ENCODE measurements around the gene XRCC2.
"Not testable (repeated sequence)": the region's sequence is repeated elsewhere in the genome, so short reads cannot be mapped to it uniquely, and the experiment has no call there.

The XRCC2 gene

DNA sequence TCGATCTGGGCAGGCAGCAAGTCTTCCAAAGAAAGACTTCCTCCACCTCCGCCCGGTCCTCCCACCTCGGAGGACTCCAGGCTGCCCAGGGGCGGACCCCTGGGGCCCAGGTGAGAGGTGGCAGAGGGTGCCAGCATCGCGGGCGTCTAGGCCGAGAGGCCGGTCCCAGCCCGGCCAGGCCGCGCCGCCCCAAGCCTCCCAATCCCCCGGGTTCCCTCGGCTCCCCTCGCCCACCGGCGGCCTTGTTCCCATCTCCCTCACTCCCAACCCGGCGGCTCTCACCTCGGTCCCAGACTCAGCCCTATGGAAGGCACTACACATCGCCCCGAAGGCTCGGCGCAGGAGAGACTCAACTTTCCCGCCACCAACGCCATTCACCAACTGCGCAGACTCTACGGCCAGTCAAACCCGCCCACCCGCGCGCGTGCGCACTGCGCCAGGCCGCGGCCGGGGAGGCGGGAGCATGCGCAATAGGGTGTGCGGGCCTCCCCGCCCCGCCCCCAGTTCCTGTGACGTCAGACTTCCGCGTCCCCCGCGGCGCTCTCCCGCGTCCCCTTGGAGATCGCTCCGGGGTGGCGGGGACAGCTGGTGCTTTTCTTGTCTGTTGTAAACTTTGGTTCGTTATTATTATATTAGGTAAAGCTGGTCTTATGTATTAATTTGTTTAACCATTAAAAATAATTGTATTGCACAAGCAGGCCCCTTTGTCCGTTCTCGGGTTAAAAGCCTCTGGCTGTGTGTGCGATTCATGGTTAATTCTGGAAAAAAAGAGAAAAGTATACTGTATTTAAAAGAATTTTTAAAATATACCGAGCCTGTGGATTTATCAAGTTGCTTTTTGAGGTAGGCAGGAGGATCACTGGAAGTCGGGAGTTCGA is at the start of gene XRCC2:
Gene XRCC2, minus strand, starts transcription at position 383 of the 878 bp plus-strand sequence. Its CDS starts 62 bp downstream, at position 321.
- H3K36me3 ChIP-seq (ENCODE audit: control insufficient read depth in 5 of 5, insufficient read depth in 5 of 5, low read length in 5 of 5): no peaks in the 10 kb centered on the region
- peak within 1 kb of the TSS; percentile 81 for H3K27ac ChIP-seq (ENCODE audit: low read depth, low read length)
- H3K27me3 ChIP-seq (ENCODE audit: control insufficient read depth in 5 of 5, insufficient read depth in 4 of 5, low read length in 5 of 5): no peaks in the 10 kb centered on the region
- H3K9ac ChIP-seq (ENCODE audit: low read length in 5 of 5): peak within 1 kb of the TSS in 4 of 5 donors; percentile 76 to 92 (median 88)
- no peaks in the 10 kb centered on the region for H3K9me3 ChIP-seq (ENCODE audit: control insufficient read depth in 5 of 5, low read length in 5 of 5)
- H3K4me3 ChIP-seq (ENCODE audit: low read depth in 1 of 5, low read length in 5 of 5): peak within 1 kb of the TSS; percentile 69 to 87 (median 82)
- peaks cover 0 to 15% (median 11%) of the 10 kb centered on the region in 5 donors for H3K4me1 ChIP-seq (ENCODE audit: control insufficient read depth in 5 of 5, insufficient read depth in 5 of 5, low read length in 5 of 5)

GRCh38 chr7:152723364-152723763 is 47.4 kb upstream of the XRCC2 start:
- Histone ChIP-seq H3K27ac (ENCODE audit: low read depth, low read length) (no peak overlapping the region), H3K9ac (ENCODE audit: low read length in 5 of 5) (no peak overlapping the region), H3K36me3 (ENCODE audit: control insufficient read depth in 5 of 5, insufficient read depth in 5 of 5, low read length in 5 of 5) (no peaks in the 10 kb centered on the region), H3K4me3 (ENCODE audit: low read depth in 1 of 5, low read length in 5 of 5) (no peak overlapping the region), H3K27me3 (ENCODE audit: control insufficient read depth in 5 of 5, insufficient read depth in 4 of 5, low read length in 5 of 5) (no peaks in the 10 kb centered on the region), H3K4me1 (ENCODE audit: control insufficient read depth in 5 of 5, insufficient read depth in 5 of 5, low read length in 5 of 5) (no peaks in the 10 kb centered on the region), H3K9me3 (ENCODE audit: control insufficient read depth in 5 of 5, low read length in 5 of 5) (no peaks in the 10 kb centered on the region)

- H3K27me3 ChIP-seq (ENCODE audit: control insufficient read depth in 5 of 5, insufficient read depth in 4 of 5, low read length in 5 of 5); H3K27ac ChIP-seq (ENCODE audit: low read depth, low read length); H3K4me1 ChIP-seq (ENCODE audit: control insufficient read depth in 5 of 5, insufficient read depth in 5 of 5, low read length in 5 of 5); H3K9me3 ChIP-seq (ENCODE audit: control insufficient read depth in 5 of 5, low read length in 5 of 5); H3K9ac ChIP-seq (ENCODE audit: low read length in 5 of 5); H3K4me3 ChIP-seq (ENCODE audit: low read depth in 1 of 5, low read length in 5 of 5); H3K36me3 ChIP-seq (ENCODE audit: control insufficient read depth in 5 of 5, insufficient read depth in 5 of 5, low read length in 5 of 5): not testable (repeated sequence)
These were observed 36.6 kb upstream of the XRCC2 start for GRCh38 chr7:152712412-152713042.

- no peak overlapping the region for H3K9ac ChIP-seq (ENCODE audit: low read length in 5 of 5)
- no peak overlapping the region for H3K27ac ChIP-seq (ENCODE audit: low read depth, low read length)
- H3K4me3 ChIP-seq (ENCODE audit: low read depth in 1 of 5, low read length in 5 of 5): peak overlapping the region in 1 of 5 donors; percentile 19
- no peaks in the 10 kb centered on the region for H3K27me3 ChIP-seq (ENCODE audit: control insufficient read depth in 5 of 5, insufficient read depth in 4 of 5, low read length in 5 of 5)
- H3K36me3 ChIP-seq (ENCODE audit: control insufficient read depth in 5 of 5, insufficient read depth in 5 of 5, low read length in 5 of 5): no peaks in the 10 kb centered on the region
- H3K4me1 ChIP-seq (ENCODE audit: control insufficient read depth in 5 of 5, insufficient read depth in 5 of 5, low read length in 5 of 5): peaks cover 0 to 13% (median 0%) of the 10 kb centered on the region in 5 donors
- H3K9me3 ChIP-seq (ENCODE audit: control insufficient read depth in 5 of 5, low read length in 5 of 5): no peaks in the 10 kb centered on the region
These were observed 35.6 kb upstream of the XRCC2 start for GRCh38 chr7:152711444-152711944.

DNA sequence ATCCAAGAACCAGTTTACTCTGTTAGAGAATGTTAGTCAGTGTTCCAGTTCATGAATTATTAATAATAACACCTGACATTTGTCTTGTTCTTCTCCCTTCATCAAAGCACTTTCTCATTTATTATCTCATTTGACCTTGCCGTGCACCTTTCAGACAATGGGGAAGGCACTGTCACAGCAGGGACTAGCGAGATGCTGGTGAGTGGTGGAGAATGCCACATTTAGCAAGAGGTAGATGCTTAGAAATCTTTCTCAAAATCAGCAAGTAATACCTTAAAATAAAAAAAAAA is 34.2 kb upstream of the XRCC2 start:
- Histone ChIP-seq H3K36me3 (ENCODE audit: control insufficient read depth in 5 of 5, insufficient read depth in 5 of 5, low read length in 5 of 5) (no peaks in the 10 kb centered on the region), H3K4me1 (ENCODE audit: control insufficient read depth in 5 of 5, insufficient read depth in 5 of 5, low read length in 5 of 5) (peaks cover 0 to 16% (median 0%) of the 10 kb centered on the region in 5 donors), H3K9me3 (ENCODE audit: control insufficient read depth in 5 of 5, low read length in 5 of 5) (peaks cover 0 to 5% (median 3%) of the 10 kb centered on the region in 5 donors), H3K27me3 (ENCODE audit: control insufficient read depth in 5 of 5, insufficient read depth in 4 of 5, low read length in 5 of 5) (no peaks in the 10 kb centered on the region), H3K4me3 (ENCODE audit: low read depth in 1 of 5, low read length in 5 of 5) (no peak overlapping the region), H3K27ac (ENCODE audit: low read depth, low read length) (no peak overlapping the region), H3K9ac (ENCODE audit: low read length in 5 of 5) (no peak overlapping the region)

GRCh38 chr7:152709287-152710152 is 33.6 kb upstream of the XRCC2 start:
- peaks cover 0 to 16% (median 0%) of the 10 kb centered on the region in 5 donors for H3K4me1 ChIP-seq (ENCODE audit: control insufficient read depth in 5 of 5, insufficient read depth in 5 of 5, low read length in 5 of 5)
- no peak overlapping the region for H3K27ac ChIP-seq (ENCODE audit: low read depth, low read length)
- no peak overlapping the region for H3K9ac ChIP-seq (ENCODE audit: low read length in 5 of 5)
- H3K27me3 ChIP-seq (ENCODE audit: control insufficient read depth in 5 of 5, insufficient read depth in 4 of 5, low read length in 5 of 5): no peaks in the 10 kb centered on the region
- H3K36me3 ChIP-seq (ENCODE audit: control insufficient read depth in 5 of 5, insufficient read depth in 5 of 5, low read length in 5 of 5): no peaks in the 10 kb centered on the region
- H3K9me3 ChIP-seq (ENCODE audit: control insufficient read depth in 5 of 5, low read length in 5 of 5): peaks cover 0 to 11% (median 9%) of the 10 kb centered on the region in 5 donors
- no peak overlapping the region for H3K4me3 ChIP-seq (ENCODE audit: low read depth in 1 of 5, low read length in 5 of 5)

- peaks cover 0 to 11% (median 2%) of the 10 kb centered on the region in 5 donors for H3K4me1 ChIP-seq (ENCODE audit: control insufficient read depth in 5 of 5, insufficient read depth in 5 of 5, low read length in 5 of 5)
- no peak overlapping the region for H3K9ac ChIP-seq (ENCODE audit: low read length in 5 of 5)
- H3K27ac ChIP-seq (ENCODE audit: low read depth, low read length): no peak overlapping the region
- no peaks in the 10 kb centered on the region for H3K27me3 ChIP-seq (ENCODE audit: control insufficient read depth in 5 of 5, insufficient read depth in 4 of 5, low read length in 5 of 5)
- H3K36me3 ChIP-seq (ENCODE audit: control insufficient read depth in 5 of 5, insufficient read depth in 5 of 5, low read length in 5 of 5): no peaks in the 10 kb centered on the region
- H3K4me3 ChIP-seq (ENCODE audit: low read depth in 1 of 5, low read length in 5 of 5): no peak overlapping the region
- H3K9me3 ChIP-seq (ENCODE audit: control insufficient read depth in 5 of 5, low read length in 5 of 5): peaks cover 0 to 12% (median 10%) of the 10 kb centered on the region in 5 donors
These were observed 28.9 kb upstream of the XRCC2 start for GRCh38 chr7:152704796-152705384.

DNA sequence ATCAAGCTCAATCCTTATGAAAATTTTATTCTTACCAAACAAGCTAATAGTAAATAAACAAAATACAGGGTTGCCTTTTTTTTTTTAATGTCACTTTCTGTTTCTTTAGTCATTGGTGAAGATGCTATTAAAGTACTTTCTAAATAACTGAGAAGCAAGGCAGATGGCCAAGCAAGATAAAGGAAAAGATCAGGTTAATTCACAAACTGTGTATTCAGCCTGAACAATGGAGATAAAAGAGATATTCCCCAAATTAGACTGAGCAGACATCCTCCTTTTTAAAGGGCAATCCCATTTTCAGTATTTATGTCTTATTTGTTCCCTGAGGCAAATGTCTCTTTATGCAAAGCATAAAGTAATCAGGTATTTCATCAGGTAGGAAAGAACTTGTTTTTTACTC is 23.1 kb upstream of the XRCC2 start:
- no peak overlapping the region for H3K4me3 ChIP-seq (ENCODE audit: low read depth in 1 of 5, low read length in 5 of 5)
- H3K9ac ChIP-seq (ENCODE audit: low read length in 5 of 5): no peak overlapping the region
- H3K27me3 ChIP-seq (ENCODE audit: control insufficient read depth in 5 of 5, insufficient read depth in 4 of 5, low read length in 5 of 5): no peaks in the 10 kb centered on the region
- H3K27ac ChIP-seq (ENCODE audit: low read depth, low read length): no peak overlapping the region
- peaks cover 0 to 9% (median 7%) of the 10 kb centered on the region in 5 donors for H3K4me1 ChIP-seq (ENCODE audit: control insufficient read depth in 5 of 5, insufficient read depth in 5 of 5, low read length in 5 of 5)
- H3K36me3 ChIP-seq (ENCODE audit: control insufficient read depth in 5 of 5, insufficient read depth in 5 of 5, low read length in 5 of 5): no peaks in the 10 kb centered on the region
- H3K9me3 ChIP-seq (ENCODE audit: control insufficient read depth in 5 of 5, low read length in 5 of 5): peaks cover 0 to under 1% (median 0%) of the 10 kb centered on the region in 5 donors

- not testable (repeated sequence) for H3K9me3 ChIP-seq (ENCODE audit: control insufficient read depth in 5 of 5, low read length in 5 of 5); H3K36me3 ChIP-seq (ENCODE audit: control insufficient read depth in 5 of 5, insufficient read depth in 5 of 5, low read length in 5 of 5); H3K27me3 ChIP-seq (ENCODE audit: control insufficient read depth in 5 of 5, insufficient read depth in 4 of 5, low read length in 5 of 5); H3K4me3 ChIP-seq (ENCODE audit: low read depth in 1 of 5, low read length in 5 of 5); H3K4me1 ChIP-seq (ENCODE audit: control insufficient read depth in 5 of 5, insufficient read depth in 5 of 5, low read length in 5 of 5); H3K27ac ChIP-seq (ENCODE audit: low read depth, low read length); H3K9ac ChIP-seq (ENCODE audit: low read length in 5 of 5)
These were observed 21.5 kb upstream of the XRCC2 start for GRCh38 chr7:152697268-152697974.

Measured in subcutaneous abdominal adipose tissue (tissue), 5 donors.